Astrocyte (in vitro differentiated cells and primary cell): Measurements from ENCODE around the gene WDR45B. TPM values are rescaled to one million over a fixed set of nuclear protein-coding genes. Genes with fewer than 3 reads are reported as not detected.

Experiments
- DNase-seq: peaks from one replicate; pipeline ENCODE4 v3.0.0-alpha.2; 2010; ENCODE audit warnings: low read depth
- FAIRE-seq: peaks from 2 replicates; lab custom pipeline; 2011; peaks lifted over from hg19 to GRCh38; lab: Jason Lieb, UNC
- H2AFZ ChIP-seq: 2 replicates; pipeline ENCODE4 v1.6.0; 2012; ENCODE audit warnings: low read depth, low read length, inconsistent platforms
- H3K27ac ChIP-seq: 2 replicates; pipeline ENCODE4 v1.5.1; 2011; ENCODE audit warnings: low read depth, low read length, inconsistent platforms
- H3K27me3 ChIP-seq: 2 replicates; pipeline ENCODE4 v1.6.0; 2011; ENCODE audit warnings: low read length, inconsistent platforms; ENCODE audit not compliant: insufficient read depth
- H3K36me3 ChIP-seq: 2 replicates; pipeline ENCODE4 v1.5.1; 2011; ENCODE audit warnings: low read length, inconsistent platforms; ENCODE audit not compliant: insufficient read depth
- H3K4me1 ChIP-seq: 2 replicates; pipeline ENCODE4 v1.5.1; 2011; ENCODE audit warnings: low read length, inconsistent platforms; ENCODE audit not compliant: insufficient read depth
- H3K4me2 ChIP-seq: 2 replicates; pipeline ENCODE4 v1.6.0; 2012; ENCODE audit warnings: low read length, inconsistent platforms
- H3K4me3 ChIP-seq: 2 replicates; pipeline ENCODE4 v1.5.1; 2011; ENCODE audit warnings: low read depth, mild to moderate bottlenecking, low read length, inconsistent platforms; ENCODE audit not compliant: insufficient read depth
- H3K79me2 ChIP-seq: 2 replicates; pipeline ENCODE4 v1.6.0; 2012; ENCODE audit warnings: mild to moderate bottlenecking, low read length, inconsistent platforms; ENCODE audit not compliant: insufficient read depth
- H3K9ac ChIP-seq: 2 replicates; pipeline ENCODE4 v1.6.0; 2012; ENCODE audit warnings: mild to moderate bottlenecking, low read length, inconsistent platforms
- H3K9me3 ChIP-seq: 2 replicates; pipeline ENCODE4 v1.5.1; 2012; ENCODE audit warnings: low read depth, mild to moderate bottlenecking, low read length, inconsistent platforms; ENCODE audit not compliant: insufficient read depth
- H4K20me1 ChIP-seq: 2 replicates; pipeline ENCODE4 v1.6.0; 2012; ENCODE audit warnings: low read length, inconsistent platforms; ENCODE audit not compliant: insufficient read depth
- H3K27ac Mint-ChIP-seq: one replicate; pipeline ENCODE4 v1.8.0; 2021; ENCODE audit warnings: mild to moderate bottlenecking, mixed read lengths; ENCODE audit not compliant: unreplicated experiment
- H3K27me3 Mint-ChIP-seq: one replicate; pipeline ENCODE4 v1.8.0; 2021; ENCODE audit warnings: low read depth, mixed read lengths; ENCODE audit not compliant: unreplicated experiment
- H3K36me3 Mint-ChIP-seq: one replicate; pipeline ENCODE4 v1.8.0; 2021; ENCODE audit warnings: low read depth, mixed read lengths; ENCODE audit not compliant: unreplicated experiment
- H3K4me1 Mint-ChIP-seq: one replicate; pipeline ENCODE4 v1.8.0; 2021; ENCODE audit warnings: low read depth, mixed read lengths; ENCODE audit not compliant: unreplicated experiment
- H3K4me3 Mint-ChIP-seq: one replicate; pipeline ENCODE4 v1.8.0; 2021; ENCODE audit warnings: mild to moderate bottlenecking, moderate library complexity, mixed read lengths; ENCODE audit not compliant: unreplicated experiment
- H3K9me3 Mint-ChIP-seq: one replicate; pipeline ENCODE4 v1.8.0; 2021; ENCODE audit warnings: mild to moderate bottlenecking, mixed read lengths; ENCODE audit not compliant: unreplicated experiment
- CTCF ChIP-seq: IDR thresholded peaks from 2 replicates; pipeline ENCODE4 v1.5.1; 2011; ENCODE audit warnings: low read depth, mild to moderate bottlenecking, inconsistent platforms, low read length, moderate library complexity; ENCODE audit not compliant: insufficient read depth
- EZH2 ChIP-seq: IDR thresholded peaks from 2 replicates; pipeline ENCODE4 v1.6.1; 2012; ENCODE audit warnings: mild to moderate bottlenecking, low read length, inconsistent platforms; ENCODE audit not compliant: insufficient read depth
- total RNA-seq: library from RNA; stranded (reverse); gene quantifications from 2 replicates; pipeline ENCODE4 v1.2.1, GENCODE V29; 2021

WDR45B gene
- total RNA-seq, 1 donor from 2014 or later = 75.4 TPM

DNA sequence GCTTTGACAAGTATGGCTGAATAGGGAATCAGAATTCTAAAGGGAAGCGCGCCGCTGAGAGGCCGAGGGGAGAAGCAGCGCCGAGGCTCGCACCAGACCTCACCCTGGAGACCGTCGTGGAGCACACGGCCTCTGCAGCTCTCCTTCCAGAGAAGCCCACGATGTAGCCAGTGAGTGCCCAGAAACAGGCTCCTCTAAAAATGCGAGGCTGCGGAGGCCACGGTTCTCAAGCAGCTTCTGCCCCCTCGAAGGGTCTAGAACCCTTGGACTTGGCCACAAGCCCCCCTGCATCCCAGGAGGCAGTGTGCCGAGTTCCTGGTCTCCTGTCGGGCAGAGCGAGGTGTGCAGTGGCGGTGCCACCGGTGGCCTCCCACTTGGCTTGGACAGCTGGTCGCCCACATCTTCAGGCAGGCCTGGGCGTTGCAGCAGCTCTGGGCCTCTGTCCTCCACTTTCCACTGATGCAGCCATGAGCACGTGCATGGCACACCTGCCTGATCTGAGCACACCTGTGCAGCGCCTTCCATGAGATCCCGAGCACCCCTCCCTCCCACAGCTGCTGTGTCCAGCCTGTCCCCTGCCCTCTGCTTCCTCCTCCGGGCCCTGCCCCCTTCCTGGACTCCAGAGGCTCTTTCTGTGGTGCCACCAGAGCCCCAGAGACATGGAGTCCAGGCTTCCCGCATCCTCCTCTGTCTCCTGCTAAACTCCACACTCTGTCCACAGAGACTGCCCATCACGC is 18.9 kb upstream of the WDR45B start:
- peaks cover 7% of the 10 kb centered on the region for H3K27me3 Mint-ChIP-seq
- Histone ChIP-seq H3K27me3 (no peaks in the 10 kb centered on the region), H3K9me3 (no peaks in the 10 kb centered on the region), H3K27ac (no peak overlapping the region), H3K4me1 (no peaks in the 10 kb centered on the region), H3K4me3 (no peak overlapping the region), H3K4me2 (no peak overlapping the region), H3K36me3 (no peaks in the 10 kb centered on the region), H2AFZ (no peak overlapping the region), H3K9ac (no peak overlapping the region), H3K79me2 (no peaks in the 10 kb centered on the region), H4K20me1 (peaks cover 6% of the 10 kb centered on the region)
- H3K9me3 Mint-ChIP-seq = no peaks in the 10 kb centered on the region
- H3K36me3 Mint-ChIP-seq = peaks cover 6% of the 10 kb centered on the region
- no peak for DNase-seq
- peak overlapping the region; percentile 68 for H3K4me3 Mint-ChIP-seq
- no peak for FAIRE-seq
- no peak overlapping the region for H3K27ac Mint-ChIP-seq
- H3K4me1 Mint-ChIP-seq = peaks cover 6% of the 10 kb centered on the region
- no peak for TF ChIP-seq EZH2
- TF ChIP-seq CTCF = no peak

- H3K36me3 ChIP-seq = no peaks in the 10 kb centered on the region
- no peak overlapping the region for H3K4me3 ChIP-seq
- H3K9ac ChIP-seq = no peak overlapping the region
- no peaks in the 10 kb centered on the region for H3K9me3 ChIP-seq
- H3K4me1 ChIP-seq = no peaks in the 10 kb centered on the region
- peaks cover 3% of the 10 kb centered on the region for H4K20me1 ChIP-seq
- H3K79me2 ChIP-seq = no peaks in the 10 kb centered on the region
- Mint-ChIP-seq H3K4me3 (no peak overlapping the region), H3K36me3 (peaks cover 10% of the 10 kb centered on the region), H3K27me3 (peaks cover 7% of the 10 kb centered on the region), H3K27ac (no peak overlapping the region), H3K9me3 (no peaks in the 10 kb centered on the region), H3K4me1 (peaks cover 6% of the 10 kb centered on the region)
- TF ChIP-seq CTCF = no peak
- no peak for TF ChIP-seq EZH2
- H2AFZ ChIP-seq = no peak overlapping the region
- no peak for DNase-seq
- H3K4me2 ChIP-seq = no peak overlapping the region
- H3K27ac ChIP-seq = no peak overlapping the region
- FAIRE-seq = no peak
- no peaks in the 10 kb centered on the region for H3K27me3 ChIP-seq
Measured at GRCh38 chr17:82665891-82666290, 17.6 kb upstream of the WDR45B start.

DNA sequence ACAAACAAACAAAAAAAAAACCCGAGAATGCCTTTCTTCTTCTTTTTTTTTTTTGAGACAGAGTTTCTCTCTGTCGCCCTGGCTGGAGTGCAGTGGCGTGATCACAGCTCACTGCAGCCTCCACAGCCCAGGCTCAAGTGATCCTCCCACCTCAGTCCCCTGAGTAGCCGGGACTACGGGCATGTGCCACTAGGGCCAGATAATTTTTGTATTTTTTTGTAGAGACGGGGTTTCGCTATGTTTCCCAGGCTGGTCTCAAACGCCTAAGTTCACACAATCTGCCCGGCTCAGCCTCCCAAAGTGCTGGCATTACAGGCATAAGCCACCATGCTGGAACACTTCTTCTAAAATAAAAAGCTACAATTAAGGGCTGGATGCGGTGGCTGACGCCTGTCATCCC is 17.0 kb upstream of the WDR45B start:
- no peak overlapping the region for H2AFZ ChIP-seq
- Mint-ChIP-seq H3K4me1 (peaks cover 6% of the 10 kb centered on the region), H3K36me3 (peaks cover 12% of the 10 kb centered on the region), H3K4me3 (no peak overlapping the region), H3K27me3 (peaks cover 7% of the 10 kb centered on the region), H3K27ac (peak overlapping the region; percentile 26), H3K9me3 (no peaks in the 10 kb centered on the region)
- peaks cover 3% of the 10 kb centered on the region for H4K20me1 ChIP-seq
- H3K27me3 ChIP-seq = no peaks in the 10 kb centered on the region
- H3K4me3 ChIP-seq = no peak overlapping the region
- no peaks in the 10 kb centered on the region for H3K36me3 ChIP-seq
- no peaks in the 10 kb centered on the region for H3K79me2 ChIP-seq
- no peaks in the 10 kb centered on the region for H3K9me3 ChIP-seq
- peak overlapping the region; percentile 5 for H3K4me2 ChIP-seq
- DNase-seq = no peak
- no peaks in the 10 kb centered on the region for H3K4me1 ChIP-seq
- FAIRE-seq = no peak
- no peak overlapping the region for H3K27ac ChIP-seq
- TF ChIP-seq CTCF (no peak), EZH2 (no peak)
- no peak overlapping the region for H3K9ac ChIP-seq
